Bronchial epithelial cell (primary cell): ENCODE data around the gene SEPTIN3. TPM values are rescaled to one million over a fixed set of nuclear protein-coding genes. Genes with fewer than 3 reads are reported as not detected.

Experiments
- DNase-seq: peaks from one replicate; pipeline ENCODE4 v3.0.0-alpha.2; 2010; ENCODE audit warnings: low read depth
- FAIRE-seq: peaks from 2 replicates; lab custom pipeline; 2011; peaks lifted over from hg19 to GRCh38; lab: Jason Lieb, UNC
- H3K27me3 ChIP-seq: 2 replicates; pipeline ENCODE4 v1.5.1; 2011; ENCODE audit warnings: low read length; ENCODE audit not compliant: control insufficient read depth, insufficient read depth
- H3K36me3 ChIP-seq: 2 replicates; pipeline ENCODE4 v1.5.1; 2011; ENCODE audit warnings: low read length; ENCODE audit not compliant: control insufficient read depth, insufficient read depth
- H3K4me3 ChIP-seq: 2 replicates; pipeline ENCODE4 v1.5.1; 2011; ENCODE audit warnings: mild to moderate bottlenecking, low read depth, low read length, control low read depth
- total RNA-seq: library from RNA; depleted of rRNA; stranded (reverse); fragments of >200 nt; gene quantifications from 2 replicates; pipeline ENCODE4 v1.2.1, GENCODE V29; 2014
- TF ChIP-seq, protein P1 (sequence below): IDR thresholded peaks from 2 replicates; pipeline ENCODE4 v1.5.1; 2011; ENCODE audit warnings: mild to moderate bottlenecking, moderate library complexity, low read length, control low read depth, inconsistent platforms; ENCODE audit not compliant: insufficient read depth, severe bottlenecking

SEPTIN3 gene
- total RNA-seq, 1 donor from 2014 or later: under 0.01 TPM

DNA sequence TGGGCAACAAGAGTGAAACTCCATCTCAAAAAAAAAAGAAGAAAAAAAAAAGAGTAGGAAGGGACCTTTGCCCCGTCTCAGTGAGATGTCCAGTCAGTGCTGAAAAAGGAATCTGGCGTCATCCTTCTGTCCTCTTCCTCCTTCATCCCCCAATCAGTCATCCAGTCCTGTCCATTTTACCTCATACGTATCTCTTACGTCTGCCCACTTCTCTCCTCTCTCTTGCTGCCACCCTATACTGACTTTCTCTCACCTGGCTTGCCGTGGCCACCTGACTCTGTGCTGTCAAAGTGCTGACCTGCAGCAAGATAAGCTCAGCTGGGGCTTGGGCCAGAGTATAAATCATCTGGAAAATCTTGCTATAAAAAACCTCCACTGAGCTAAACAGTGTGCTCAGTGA, 13.6 kb downstream of the SEPTIN3 start:
- TF ChIP-seq, protein P1, sequence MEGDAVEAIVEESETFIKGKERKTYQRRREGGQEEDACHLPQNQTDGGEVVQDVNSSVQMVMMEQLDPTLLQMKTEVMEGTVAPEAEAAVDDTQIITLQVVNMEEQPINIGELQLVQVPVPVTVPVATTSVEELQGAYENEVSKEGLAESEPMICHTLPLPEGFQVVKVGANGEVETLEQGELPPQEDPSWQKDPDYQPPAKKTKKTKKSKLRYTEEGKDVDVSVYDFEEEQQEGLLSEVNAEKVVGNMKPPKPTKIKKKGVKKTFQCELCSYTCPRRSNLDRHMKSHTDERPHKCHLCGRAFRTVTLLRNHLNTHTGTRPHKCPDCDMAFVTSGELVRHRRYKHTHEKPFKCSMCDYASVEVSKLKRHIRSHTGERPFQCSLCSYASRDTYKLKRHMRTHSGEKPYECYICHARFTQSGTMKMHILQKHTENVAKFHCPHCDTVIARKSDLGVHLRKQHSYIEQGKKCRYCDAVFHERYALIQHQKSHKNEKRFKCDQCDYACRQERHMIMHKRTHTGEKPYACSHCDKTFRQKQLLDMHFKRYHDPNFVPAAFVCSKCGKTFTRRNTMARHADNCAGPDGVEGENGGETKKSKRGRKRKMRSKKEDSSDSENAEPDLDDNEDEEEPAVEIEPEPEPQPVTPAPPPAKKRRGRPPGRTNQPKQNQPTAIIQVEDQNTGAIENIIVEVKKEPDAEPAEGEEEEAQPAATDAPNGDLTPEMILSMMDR: no peak
- Histone ChIP-seq H3K4me3 (no peak overlapping the region), H3K27me3 (peaks cover 6% of the 10 kb centered on the region), H3K36me3 (no peaks in the 10 kb centered on the region)
- FAIRE-seq (no peak), DNase-seq (no peak)

- peak; percentile 87 for FAIRE-seq
- TF ChIP-seq, protein P1: no peak
- Histone ChIP-seq H3K4me3 (no peak overlapping the region), H3K36me3 (no peaks in the 10 kb centered on the region), H3K27me3 (peaks cover 2% of the 10 kb centered on the region)
- peak; percentile 12 for DNase-seq
These were observed 14.5 kb downstream of the SEPTIN3 start for GRCh38 chr22:41983513-41984405.

DNA sequence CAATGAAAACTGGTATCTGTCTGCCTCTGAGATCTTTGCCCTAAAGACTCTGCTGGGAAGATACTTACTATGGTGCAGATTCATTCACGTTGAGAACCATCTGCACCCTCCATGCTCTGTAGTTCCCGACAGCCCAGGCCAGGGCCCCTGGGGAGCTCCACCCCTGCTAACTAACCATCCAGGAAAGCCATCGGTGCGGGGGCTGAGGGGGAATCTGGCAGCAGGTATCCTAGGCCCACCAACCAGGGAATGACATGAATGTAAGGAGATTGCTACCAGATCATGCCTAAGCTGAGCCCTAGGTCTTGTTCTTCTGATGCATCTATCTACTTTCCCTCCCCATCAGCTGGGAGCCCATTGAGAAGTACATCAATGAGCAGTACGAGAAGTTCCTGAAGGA, 18.0 kb downstream of the SEPTIN3 start:
- Histone ChIP-seq H3K27me3 (no peaks in the 10 kb centered on the region), H3K4me3 (no peak overlapping the region), H3K36me3 (no peaks in the 10 kb centered on the region)
- TF ChIP-seq, protein P1: no peak
- FAIRE-seq (no peak), DNase-seq (no peak)

DNA sequence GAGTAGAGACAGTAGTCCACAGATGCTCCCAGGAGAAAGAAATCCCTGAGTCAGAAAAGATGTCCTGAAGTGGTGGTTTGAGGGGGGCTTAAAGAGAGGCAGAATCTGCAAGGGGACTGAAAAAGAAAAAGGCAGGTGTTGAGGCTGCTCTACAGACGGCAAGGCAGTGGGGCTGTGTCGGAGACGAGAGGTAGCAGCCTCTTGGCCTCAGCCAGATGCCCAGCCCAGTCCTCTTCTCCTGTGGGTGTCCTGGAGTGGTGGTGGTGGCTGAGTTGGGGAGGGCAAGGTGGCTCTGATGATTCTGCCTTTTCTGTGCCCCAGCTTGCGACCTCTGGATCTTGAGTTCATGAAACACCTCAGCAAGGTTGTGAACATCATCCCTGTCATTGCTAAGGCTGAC, 20.0 kb downstream of the SEPTIN3 start:
- TF ChIP-seq, protein P1: no peak
- FAIRE-seq: no peak
- no peak for DNase-seq

GRCh38 chr22:41991111-41991510, 21.9 kb downstream of the SEPTIN3 start:
- no peak for FAIRE-seq
- no peak for DNase-seq
- no peak overlapping the region for H3K4me3 ChIP-seq
- H3K36me3 ChIP-seq: no peaks in the 10 kb centered on the region
- H3K27me3 ChIP-seq: no peaks in the 10 kb centered on the region
- TF ChIP-seq, protein P1: no peak

More for the DNA sequence above, 20.0 kb downstream of the SEPTIN3 start:
- Histone ChIP-seq H3K36me3 (no peaks in the 10 kb centered on the region), H3K4me3 (no peak overlapping the region), H3K27me3 (no peaks in the 10 kb centered on the region)

DNA sequence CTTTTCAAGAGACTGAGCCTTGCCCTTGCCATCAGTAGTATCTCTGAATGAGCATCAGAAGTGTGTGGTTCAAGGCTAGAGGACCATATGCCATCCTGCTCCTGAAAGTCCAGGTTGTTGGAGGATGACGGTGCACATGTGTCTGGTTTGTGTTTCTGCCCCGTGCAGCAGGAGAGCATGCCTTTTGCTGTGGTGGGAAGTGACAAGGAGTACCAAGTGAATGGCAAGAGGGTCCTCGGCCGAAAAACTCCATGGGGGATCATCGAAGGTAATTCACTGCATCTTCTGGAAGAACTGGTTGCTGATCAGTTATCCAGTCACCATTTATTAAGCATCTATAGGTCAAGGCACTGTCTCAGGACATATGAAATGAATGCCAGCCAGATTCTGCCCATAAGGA, 23.3 kb downstream of the SEPTIN3 start:
- DNase-seq: no peak
- TF ChIP-seq, protein P1: no peak
- no peak for FAIRE-seq
- H3K27me3 ChIP-seq: no peaks in the 10 kb centered on the region
- H3K4me3 ChIP-seq: no peak overlapping the region
- H3K36me3 ChIP-seq: no peaks in the 10 kb centered on the region
